Activated T-cell treated with anti-CD3 and anti-CD28 coated beads, Interleukin-2, amount 50 U/mL, for 48 hours (primary cell): ENCODE data around the gene RARB.

Source experiments
- DNase-seq, 2 experiments: peaks; one replicate each; pipeline ENCODE4 v3.0.0-alpha.2; 2020

Gene RARB

GRCh38 chr3:25510797-25511196 is 82.7 kb downstream of the RARB start:
- no peak for DNase-seq

- no peak for DNase-seq
These were observed 84.1 kb downstream of the RARB start for GRCh38 chr3:25511972-25512721.

- DNase-seq, result no peak
These were observed 85.7 kb downstream of the RARB start for GRCh38 chr3:25513642-25514266.

- no peak for DNase-seq
These were observed 87.1 kb downstream of the RARB start for GRCh38 chr3:25515171-25515570.

GRCh38 chr3:25520926-25521559 is 93.0 kb downstream of the RARB start:
- DNase-seq, result no peak

GRCh38 chr3:25527336-25527735 is 99.3 kb downstream of the RARB start:
- no peak for DNase-seq

GRCh38 chr3:25527801-25528200 is 99.7 kb downstream of the RARB start:
- no peak for DNase-seq

GRCh38 chr3:25531971-25532370 is 103.9 kb downstream of the RARB start:
- no peak for DNase-seq

- peak; percentile 60 to 65 for DNase-seq
These were observed 104.5 kb downstream of the RARB start for GRCh38 chr3:25532431-25533162.

- DNase-seq, result no peak
These were observed 105.3 kb downstream of the RARB start for GRCh38 chr3:25533399-25533798.

- no peak for DNase-seq
These were observed 105.9 kb downstream of the RARB start for GRCh38 chr3:25534007-25534406.

GRCh38 chr3:25536521-25537391 is 108.7 kb downstream of the RARB start:
- no peak for DNase-seq

GRCh38 chr3:25537516-25537915 is 109.5 kb downstream of the RARB start:
- no peak for DNase-seq

- DNase-seq, result no peak
These were observed 112.2 kb downstream of the RARB start for GRCh38 chr3:25540273-25540672.

- no peak for DNase-seq
These were observed 114.5 kb downstream of the RARB start for GRCh38 chr3:25542492-25543039.

GRCh38 chr3:25547103-25547502 is 119.0 kb downstream of the RARB start:
- DNase-seq, result no peak

- DNase-seq, result no peak
These were observed 120.0 kb downstream of the RARB start for GRCh38 chr3:25547943-25548674.

- DNase-seq, result no peak
These were observed 120.8 kb downstream of the RARB start for GRCh38 chr3:25548836-25549235.

- no peak for DNase-seq
These were observed 124.2 kb downstream of the RARB start for GRCh38 chr3:25552251-25552650.

- DNase-seq, result no peak
These were observed 126.3 kb downstream of the RARB start for GRCh38 chr3:25554376-25554775.

GRCh38 chr3:25555695-25556437 is 127.8 kb downstream of the RARB start:
- no peak for DNase-seq
